ENCODE results near the gene KLHDC7B.

The KLHDC7B gene

DNA sequence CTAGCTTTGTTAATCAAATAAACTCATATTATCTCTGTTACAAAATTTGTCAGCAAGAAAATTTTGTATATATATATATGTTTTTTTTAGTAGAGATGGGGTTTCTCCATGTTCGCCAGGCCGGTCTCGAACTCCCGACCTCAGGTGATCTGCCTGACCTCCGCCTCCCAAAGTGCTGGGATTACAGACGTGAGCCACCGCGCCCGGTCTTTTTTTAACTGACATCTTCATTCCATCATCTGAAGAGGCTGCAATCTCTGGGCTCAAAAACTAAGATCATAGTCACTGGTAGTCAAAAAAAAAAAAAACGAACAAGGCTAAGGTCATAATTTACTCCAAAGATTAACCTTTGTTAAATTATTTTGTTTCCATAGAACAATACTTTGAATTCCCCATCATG, 5.3 kb upstream of the KLHDC7B start:
- no peak for TF ChIP-seq CTCF (IDR thresholded peaks at IDR 0.05; ENCODE audit: low read depth, low read length)

DNA sequence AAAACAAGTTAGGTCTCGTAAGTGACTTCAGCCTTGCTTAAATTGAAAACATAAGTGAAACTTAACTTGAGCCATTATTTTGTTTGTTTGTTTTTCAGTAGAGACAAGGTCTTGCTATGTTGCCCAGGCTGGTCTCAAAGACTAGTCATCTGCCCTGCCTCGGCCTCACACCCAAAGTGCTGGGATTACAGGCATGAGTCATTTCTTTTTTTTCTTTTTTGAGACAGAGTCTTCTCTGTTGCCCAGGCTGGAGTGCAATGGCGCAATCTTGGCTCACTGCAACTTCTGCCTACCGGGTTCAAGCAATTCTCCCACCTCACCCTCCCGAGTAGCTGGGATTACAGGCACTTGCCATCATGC, 4.1 kb upstream of the KLHDC7B start:
- peak; percentile 94 for DNase-seq (ENCODE audit: extremely low read depth, low read depth)

More for the DNA sequence above, 5.3 kb upstream of the KLHDC7B start:
- DNase-seq (ENCODE audit: extremely low read depth, low read depth), result no peak

DNA sequence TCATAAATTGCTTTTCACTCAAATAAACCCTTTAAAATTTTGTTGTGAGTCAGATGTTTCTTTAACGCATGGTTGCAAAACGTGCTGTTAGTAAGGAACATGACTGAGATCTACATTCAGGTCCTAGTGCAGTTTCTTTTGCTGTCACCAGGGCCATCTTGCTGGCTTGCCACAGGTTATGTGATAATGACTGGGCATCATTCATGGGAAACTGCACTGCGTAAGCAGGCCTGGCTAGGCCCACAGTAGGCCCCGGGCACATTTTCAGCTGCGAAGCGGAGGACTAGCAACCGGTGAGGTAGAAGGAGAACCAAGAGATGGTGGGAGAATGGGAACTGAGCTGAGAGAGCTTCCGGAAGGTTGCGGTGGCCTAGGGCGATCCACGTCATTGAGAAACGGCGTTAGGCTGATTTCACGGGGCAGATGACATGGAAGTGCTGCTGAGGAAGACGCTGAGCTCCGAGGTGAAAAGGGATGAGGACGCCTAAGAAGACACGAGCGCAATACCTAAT, 3.2 kb upstream of the KLHDC7B start:
- TF ChIP-seq CTCF (IDR thresholded peaks at IDR 0.05; ENCODE audit: low read depth, low read length), result no peak
- DNase-seq (ENCODE audit: extremely low read depth, low read depth), result no peak

- no peak for DNase-seq (ENCODE audit: extremely low read depth, low read depth)
- TF ChIP-seq CTCF (IDR thresholded peaks at IDR 0.05; ENCODE audit: low read depth, low read length), result peak; percentile 54
Observed at GRCh38 chr22:50544078-50544745, 1.5 kb upstream of the KLHDC7B start.

GRCh38 chr22:50544746-50545253, 899 bp upstream of the KLHDC7B start:
- DNase-seq (ENCODE audit: extremely low read depth, low read depth), result no peak
- no peak for TF ChIP-seq CTCF (IDR thresholded peaks at IDR 0.05; ENCODE audit: low read depth, low read length)

GRCh38 chr22:50546326-50547262, 895 bp downstream of the KLHDC7B start:
- no peak for DNase-seq (ENCODE audit: extremely low read depth, low read depth)
- no peak for TF ChIP-seq CTCF (IDR thresholded peaks at IDR 0.05; ENCODE audit: low read depth, low read length)

DNA sequence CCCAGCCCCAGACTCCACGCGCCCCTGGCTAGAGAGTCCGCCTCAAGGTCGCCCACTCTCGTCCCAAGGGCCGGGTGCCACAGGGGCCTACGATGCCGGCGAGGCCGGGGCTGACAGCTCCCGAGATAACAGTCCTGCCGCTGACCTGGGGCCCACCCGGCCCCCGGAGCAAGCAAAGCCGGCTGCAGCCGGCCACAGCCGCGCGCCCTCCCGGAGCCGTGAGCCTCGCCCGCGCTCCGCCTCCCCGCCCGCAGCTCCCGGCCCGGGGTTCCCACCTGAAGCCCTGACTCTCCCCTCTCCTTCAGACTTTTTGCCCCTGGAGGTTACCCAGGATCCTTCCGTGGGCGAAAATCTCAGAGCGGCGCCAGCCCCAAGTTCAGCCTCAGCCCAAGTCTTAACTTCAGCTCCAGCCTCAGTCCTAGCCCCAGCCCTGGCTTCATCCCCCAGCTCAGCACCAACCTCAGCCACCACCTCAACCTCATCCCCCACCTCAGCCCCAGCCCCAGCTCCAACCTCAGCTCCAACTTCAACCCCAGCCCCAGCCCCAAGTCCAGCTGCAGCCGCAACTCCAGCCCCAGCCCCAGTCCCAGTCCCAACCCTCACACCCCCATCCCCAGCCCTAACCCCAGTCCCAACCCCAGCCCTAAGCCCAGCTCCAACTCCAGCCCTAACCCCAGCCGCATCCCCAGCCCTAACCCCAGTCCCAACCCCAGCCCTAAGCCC, 1.7 kb downstream of the KLHDC7B start:
- no peak for TF ChIP-seq CTCF (IDR thresholded peaks at IDR 0.05; ENCODE audit: low read depth, low read length)
- DNase-seq (ENCODE audit: extremely low read depth, low read depth), result no peak
